GM12892 (cell line): ENCODE measurements around the gene RPS6KC1.

Experiments used
- DNase-seq: peaks from one replicate; pipeline ENCODE4 v3.0.0; 2011; ENCODE audit not compliant: insufficient read length
- FAIRE-seq: peaks from 2 replicates; lab custom pipeline; 2011; peaks lifted over from hg19 to GRCh38; lab: Jason Lieb, UNC
- POLR2A ChIP-seq: IDR thresholded peaks from 2 replicates; pipeline ENCODE4 v1.6.1; 2011; ENCODE audit warnings: low read depth, low read length, control low read depth
- POLR2AphosphoS5 ChIP-seq: IDR thresholded peaks from 2 replicates; pipeline ENCODE4 v1.6.1; 2011; ENCODE audit warnings: low read depth, low read length, control low read depth
- TAF1 ChIP-seq: IDR thresholded peaks from 2 replicates; pipeline ENCODE4 v1.6.1; 2011; ENCODE audit warnings: low read depth, mild to moderate bottlenecking, control low read depth, low read length, borderline replicate concordance

RPS6KC1 gene

GRCh38 chr1:213119794-213120193 is 68.8 kb downstream of the RPS6KC1 start:
- DNase-seq (no peak), FAIRE-seq (no peak)
- TF ChIP-seq POLR2A = no peak
- TF ChIP-seq TAF1 = no peak
- TF ChIP-seq POLR2AphosphoS5 = no peak

DNA sequence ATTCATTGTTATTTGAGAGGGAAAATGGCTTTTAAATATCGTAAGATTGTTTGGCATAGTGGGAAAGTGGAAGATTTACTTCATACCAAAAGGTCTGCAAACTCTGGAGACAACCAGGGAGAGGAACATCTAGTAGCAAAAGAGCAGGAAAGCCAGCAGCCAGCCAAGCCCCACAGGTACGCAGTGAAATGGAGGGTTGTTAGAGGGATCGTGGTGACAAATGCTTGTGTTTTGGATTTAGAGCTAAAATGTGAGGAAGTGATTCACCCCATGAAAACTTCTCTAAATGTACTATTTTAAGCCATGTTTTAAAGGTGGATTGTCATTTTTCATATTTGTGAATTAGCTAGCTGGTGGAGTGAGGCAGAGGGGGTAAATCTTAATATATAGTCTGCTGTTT is 69.3 kb downstream of the RPS6KC1 start:
- FAIRE-seq = no peak
- no peak for DNase-seq
- no peak for TF ChIP-seq POLR2A
- no peak for TF ChIP-seq POLR2AphosphoS5
- no peak for TF ChIP-seq TAF1

DNA sequence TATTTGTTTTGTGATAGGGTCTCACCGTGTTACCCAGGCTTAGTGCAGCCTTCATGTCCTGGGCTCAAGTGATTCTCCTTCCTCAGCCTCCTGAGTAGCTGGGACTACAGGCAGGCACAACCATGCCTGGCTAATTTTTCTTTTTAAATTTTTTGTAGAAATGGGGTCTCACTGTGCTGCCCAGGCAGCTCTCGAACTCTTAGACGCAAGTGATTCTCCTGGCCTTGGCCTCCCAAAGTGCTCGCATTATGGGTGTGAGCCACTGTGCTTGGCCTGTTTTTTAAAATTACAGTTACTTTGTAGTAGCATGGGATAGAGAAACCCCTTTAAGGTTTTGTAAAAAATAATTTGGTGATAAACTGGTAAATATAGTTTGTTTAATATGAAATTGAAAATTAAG is 69.9 kb downstream of the RPS6KC1 start:
- FAIRE-seq (no peak), DNase-seq (no peak)
- TF ChIP-seq TAF1 = no peak
- TF ChIP-seq POLR2A = no peak
- TF ChIP-seq POLR2AphosphoS5 = no peak

GRCh38 chr1:213122514-213122929 is 71.5 kb downstream of the RPS6KC1 start:
- TF ChIP-seq POLR2AphosphoS5 (no peak), TAF1 (no peak), POLR2A (no peak)
- no peak for FAIRE-seq
- DNase-seq = no peak

GRCh38 chr1:213123087-213123486 is 72.0 kb downstream of the RPS6KC1 start:
- DNase-seq (no peak), FAIRE-seq (no peak)
- no peak for TF ChIP-seq POLR2AphosphoS5
- TF ChIP-seq TAF1 = no peak
- no peak for TF ChIP-seq POLR2A

- no peak for DNase-seq
- TF ChIP-seq POLR2A (no peak), POLR2AphosphoS5 (no peak), TAF1 (no peak)
- no peak for FAIRE-seq
Observed at GRCh38 chr1:213123536-213123935, 72.5 kb downstream of the RPS6KC1 start.

DNA sequence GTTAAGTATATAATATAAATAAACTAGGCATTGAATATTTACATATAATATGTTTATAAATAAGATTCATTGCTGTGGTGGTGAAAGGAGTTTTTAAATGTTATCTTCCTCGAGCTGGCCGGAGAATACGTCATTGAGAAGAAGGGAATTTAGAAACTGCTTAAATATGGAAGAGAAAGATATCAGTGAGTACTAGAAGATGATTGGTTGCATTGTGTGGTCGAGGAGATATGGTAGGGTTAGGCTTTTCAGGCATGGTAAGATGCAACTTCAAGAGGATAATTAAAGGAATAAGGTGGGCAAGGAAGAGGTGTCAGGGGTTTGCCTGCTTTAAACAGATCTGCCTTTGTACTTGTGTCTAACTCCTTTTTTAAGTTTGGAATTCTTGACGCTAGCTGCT is 73.5 kb downstream of the RPS6KC1 start:
- DNase-seq (no peak), FAIRE-seq (no peak)
- no peak for TF ChIP-seq TAF1
- no peak for TF ChIP-seq POLR2AphosphoS5
- TF ChIP-seq POLR2A = no peak

- FAIRE-seq (no peak), DNase-seq (no peak)
- TF ChIP-seq POLR2AphosphoS5 (no peak), TAF1 (no peak), POLR2A (no peak)
Observed at GRCh38 chr1:213125643-213126042, 74.6 kb downstream of the RPS6KC1 start.

DNA sequence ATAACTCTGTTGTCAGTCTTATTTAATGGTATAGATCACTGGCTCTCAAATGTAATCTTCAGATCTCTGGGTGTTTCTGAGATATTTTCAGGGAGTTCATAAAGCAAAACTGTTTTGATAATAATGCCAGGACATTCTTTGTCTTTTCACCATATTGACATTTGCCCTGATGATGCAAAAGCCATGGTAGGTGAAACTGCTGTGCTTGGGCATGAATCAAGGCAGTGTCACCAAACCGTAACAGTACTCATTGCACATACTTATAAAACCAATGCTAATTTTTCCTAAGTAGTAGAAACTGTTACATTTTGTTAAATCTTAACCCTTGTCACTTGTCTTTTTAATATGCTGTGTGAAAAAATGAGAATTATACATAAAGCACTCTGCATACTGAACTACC is 76.0 kb downstream of the RPS6KC1 start:
- TF ChIP-seq POLR2A = no peak
- TF ChIP-seq TAF1 = no peak
- TF ChIP-seq POLR2AphosphoS5 = no peak
- DNase-seq = no peak
- FAIRE-seq = no peak

DNA sequence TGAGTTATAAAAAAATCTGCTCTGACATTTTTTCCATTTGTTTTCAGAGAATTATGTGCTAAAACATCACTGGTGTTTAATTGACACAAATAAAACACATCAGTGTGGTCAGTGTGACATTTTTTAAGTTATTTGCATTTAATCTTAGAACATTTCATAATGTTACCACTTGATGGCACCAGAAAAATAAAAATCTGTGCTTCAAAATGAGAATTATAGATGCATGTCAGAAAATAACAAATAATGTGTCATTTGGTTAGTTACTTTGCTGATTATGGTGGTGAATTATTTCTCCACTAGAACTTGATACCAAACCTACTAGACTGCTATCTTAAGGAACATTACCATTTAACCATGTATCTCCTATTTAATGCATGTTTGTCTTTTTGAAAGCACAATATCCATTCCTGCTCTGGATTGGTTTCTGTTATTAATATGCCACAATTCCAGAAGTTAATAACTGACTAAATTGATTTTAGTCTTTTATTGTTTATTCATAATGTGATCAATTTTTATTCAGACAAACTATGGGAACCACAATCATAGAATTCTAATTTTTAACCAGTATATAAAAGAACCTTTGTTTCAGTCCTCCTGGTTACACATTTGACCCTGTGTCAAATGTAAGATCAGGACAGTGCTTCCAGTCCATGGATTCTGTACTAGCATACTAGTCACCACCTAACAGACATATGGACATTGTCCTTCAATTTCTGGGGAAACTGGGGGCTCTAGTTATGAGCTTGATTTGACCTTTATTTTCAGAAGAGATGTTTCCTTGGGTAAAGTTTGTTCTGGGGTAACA is 81.0 kb downstream of the RPS6KC1 start:
- FAIRE-seq = no peak
- no peak for TF ChIP-seq POLR2A
- TF ChIP-seq TAF1 = no peak
- TF ChIP-seq POLR2AphosphoS5 = no peak

DNA sequence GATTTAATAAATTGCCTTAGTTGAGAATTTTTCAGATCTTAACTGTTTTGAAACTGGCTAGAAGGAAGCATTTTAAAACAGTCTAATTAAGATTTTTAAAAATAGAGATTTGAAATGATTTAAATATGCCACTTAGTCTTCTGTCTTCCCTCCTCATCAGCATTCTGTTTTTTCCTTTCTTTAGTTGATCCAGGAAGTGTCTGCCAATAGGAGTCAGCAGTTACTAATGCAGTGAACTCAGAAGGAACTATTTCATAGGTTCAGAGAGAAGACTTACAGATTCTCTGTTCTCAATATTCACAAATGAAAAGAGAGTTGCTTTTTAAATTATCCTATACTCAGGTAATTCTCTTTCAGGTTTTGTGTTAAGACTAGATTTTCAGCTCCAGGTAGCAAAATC is 84.5 kb downstream of the RPS6KC1 start:
- DNase-seq (no peak), FAIRE-seq (no peak)

More for the DNA sequence above, 81.0 kb downstream of the RPS6KC1 start:
- no peak for DNase-seq

DNA sequence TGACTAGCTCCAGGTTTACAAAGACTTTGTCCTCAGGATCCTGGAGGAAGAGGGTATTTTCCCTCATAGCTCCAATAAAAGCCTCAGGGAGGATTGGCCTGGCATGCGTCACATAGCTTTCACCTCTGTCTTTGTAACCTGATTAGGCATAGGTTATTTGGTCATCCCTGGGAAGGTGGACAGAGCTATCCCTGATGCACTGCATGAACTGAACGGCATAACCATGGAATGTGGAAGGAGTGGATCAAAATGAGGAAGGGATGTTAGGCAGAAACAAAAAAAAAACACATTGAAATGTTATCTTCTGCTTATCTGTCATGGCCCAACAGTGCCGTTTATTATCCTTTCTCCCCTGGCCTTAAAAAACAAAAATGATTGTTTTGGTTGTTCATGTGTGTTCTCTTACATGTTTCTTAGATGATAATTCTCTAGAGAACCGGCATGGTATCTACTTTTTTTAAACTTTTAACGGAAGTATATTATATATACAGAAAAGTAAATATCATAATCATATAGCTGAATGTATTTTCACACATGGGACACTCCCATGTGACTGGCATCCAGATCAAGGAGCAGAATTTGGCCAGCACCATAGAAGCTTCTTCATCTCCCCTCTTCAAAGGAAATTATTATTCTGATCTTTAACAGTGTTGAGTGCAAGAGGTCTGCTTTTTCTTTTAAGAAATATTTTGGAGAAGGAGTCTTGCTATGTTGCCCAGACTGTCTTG is 85.3 kb downstream of the RPS6KC1 start:
- TF ChIP-seq POLR2A (no peak), POLR2AphosphoS5 (no peak), TAF1 (no peak)
- no peak for DNase-seq
- no peak for FAIRE-seq

More for the DNA sequence above, 84.5 kb downstream of the RPS6KC1 start:
- TF ChIP-seq TAF1 = no peak
- no peak for TF ChIP-seq POLR2A
- no peak for TF ChIP-seq POLR2AphosphoS5
